Upper lobe of left lung (tissue), 6 donors: ENCODE results near the gene GNAS. TPM values are rescaled to one million over a fixed set of nuclear protein-coding genes. Genes with fewer than 3 reads are reported as not detected.

ENCODE experiments used
- ATAC-seq, 2 donors: fragments of 200-7000 bp; cut with Tn5 transposase; one replicate each; pipeline ENCODE4 v1.9.1; 2022; ENCODE audit warnings: mild to moderate bottlenecking in 2 of 2, moderate library complexity in 2 of 2; ENCODE audit not compliant: low FRiP score in 2 of 2
- DNase-seq, 2 donors: peaks; one replicate each; pipeline ENCODE4 v3.0.0-alpha.2; 2019 to 2020
- H3K27ac ChIP-seq, 4 donors: fragments of 200-600 bp; sonication (generic); one replicate each; pipeline ENCODE4 v1.5.1; 2016 to 2019
- H3K27me3 ChIP-seq, 4 donors: fragments of 200-600 bp; sonication (generic); one replicate each; pipeline ENCODE4 v1.5.1; 2017 to 2019
- H3K36me3 ChIP-seq, 4 donors: fragments of 200-600 bp; sonication (generic); one replicate each; pipeline ENCODE4 v1.5.1; 2016 to 2019
- H3K4me1 ChIP-seq, 4 donors: fragments of 200-600 bp; sonication (generic); one replicate each; pipeline ENCODE4 v1.5.1; 2018 to 2019
- H3K4me3 ChIP-seq, 4 donors: fragments of 200-600 bp; sonication (generic); one replicate each; pipeline ENCODE4 v1.5.1; 2017 to 2019; ENCODE audit warnings: mild to moderate bottlenecking in 2 of 4, moderate library complexity in 1 of 4
- H3K9me3 ChIP-seq, 4 donors: fragments of 200-600 bp; sonication (generic); one replicate each; pipeline ENCODE4 v1.5.1; 2018 to 2019
- CTCF ChIP-seq, 6 experiments: fragments of 450-650 bp in 4 of 6; fragments of 200-600 bp in 2 of 6; sonication (generic) in 2 of 6; IDR thresholded peaks; one replicate each; pipeline ENCODE4 v1.5.1; 2016 to 2019; ENCODE audit warnings: antibody characterized with exemption in 6 of 6
- EP300 ChIP-seq, 4 donors: sonication (generic); formaldehyde crosslinking; IDR thresholded peaks; one replicate each; pipeline ENCODE4 v1.5.1; 2017; ENCODE audit warnings: antibody characterized with exemption in 4 of 4, control low read depth in 2 of 4
- POLR2A ChIP-seq, 4 donors: fragments of 450-650 bp; IDR thresholded peaks; one replicate each; pipeline ENCODE4 v1.5.1; 2016 to 2017; ENCODE audit warnings: antibody characterized with exemption in 4 of 4, mild to moderate bottlenecking in 2 of 4
- POLR2AphosphoS5 ChIP-seq, 2 donors: sonication (generic); formaldehyde crosslinking; IDR thresholded peaks; one replicate each; pipeline ENCODE4 v1.5.1; 2017; ENCODE audit warnings: antibody characterized with exemption in 2 of 2
- WGBS, 2 donors: methylation state at CpG; one replicate each; pipeline ENCODE4 v1.1.5; 2017 to 2018; 5-methylcytosine and 5-hydroxymethylcytosine counted together
- total RNA-seq, 6 donors: library from RNA; depleted of rRNA in 4 of 6; stranded (reverse); fragments of >200 nt in 4 of 6; gene quantifications; one replicate each; pipeline versions ENCODE4 v1.1.0 to v1.2.1, GENCODE V29; 2016 to 2021
- donor health status: DM: no; HTN: no; CAD: no; lungs with moderate emphysema.
- donor health status: DM: no; HTN: yes; CAD: no; lungs with severe emphysema.

GNAS gene
- total RNA-seq, 6 donors from 2014 or later: 520 to 910 (median 811) TPM

DNA sequence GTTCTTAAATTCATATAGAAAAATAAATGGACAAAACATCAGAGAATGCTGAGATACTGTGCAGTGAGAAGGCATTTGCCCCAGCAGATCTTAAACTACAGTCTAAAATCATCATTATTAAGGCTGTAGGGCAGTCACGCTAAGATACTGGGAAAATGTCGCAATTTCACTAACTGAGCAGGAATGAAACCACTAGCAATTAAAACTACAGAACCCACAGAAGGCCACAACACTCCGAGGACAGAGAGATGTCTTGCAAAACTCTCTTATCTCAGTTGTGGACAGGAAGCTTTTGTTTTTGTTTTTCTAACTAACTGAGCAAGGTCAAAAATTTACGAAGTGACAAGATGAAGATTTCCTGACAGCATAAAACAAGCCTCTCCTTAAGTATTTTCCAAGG lies 20.1 kb upstream of the GNAS start:
- H3K36me3 ChIP-seq: no peaks in the 10 kb centered on the region
- TF ChIP-seq POLR2A (IDR thresholded peaks at IDR 0.05) (no peak), CTCF (IDR thresholded peaks at IDR 0.05) (no peak), POLR2AphosphoS5 (IDR thresholded peaks at IDR 0.05) (no peak), EP300 (IDR thresholded peaks at IDR 0.05) (no peak)
- no peak overlapping the region for H3K27ac ChIP-seq
- H3K9me3 ChIP-seq: no peaks in the 10 kb centered on the region
- H3K4me3 ChIP-seq: no peak overlapping the region
- 56 to 71% methylated on average over 4 of the region's 4 CpGs for WGBS, 2 donors
- no peaks in the 10 kb centered on the region for H3K27me3 ChIP-seq
- peaks cover 0 to 7% (median 0%) of the 10 kb centered on the region in 4 donors for H3K4me1 ChIP-seq
- no peak for ATAC-seq
- no peak for DNase-seq

DNA sequence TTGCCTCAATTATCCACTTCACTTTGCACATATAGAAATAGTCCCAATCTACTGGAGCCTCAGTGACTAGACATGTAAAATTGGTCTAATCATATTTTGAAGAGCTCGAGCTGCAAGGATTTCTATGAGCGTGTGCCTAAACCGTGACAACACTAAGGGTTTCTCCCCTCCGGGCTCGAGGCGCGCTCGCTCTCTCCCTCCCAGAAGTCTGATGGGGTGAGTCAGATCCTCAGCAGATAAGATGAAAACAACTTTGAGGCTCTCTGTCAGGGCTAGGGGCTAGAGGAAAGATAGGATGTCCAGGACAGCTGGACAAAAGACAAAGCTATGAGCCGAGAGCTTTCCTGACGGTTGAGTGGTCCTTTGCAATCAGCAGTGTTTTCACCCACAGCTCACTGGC lies 18.6 kb upstream of the GNAS start:
- DNase-seq (peak in 1 of 2 donors; percentile 19), ATAC-seq (no peak)
- H3K27ac ChIP-seq: no peak overlapping the region
- no peaks in the 10 kb centered on the region for H3K36me3 ChIP-seq
- no peaks in the 10 kb centered on the region for H3K27me3 ChIP-seq
- 86 to 94% methylated on average over 10 of the region's 10 CpGs for WGBS, 2 donors
- TF ChIP-seq POLR2AphosphoS5 (IDR thresholded peaks at IDR 0.05) (no peak), CTCF (IDR thresholded peaks at IDR 0.05) (no peak), POLR2A (IDR thresholded peaks at IDR 0.05) (no peak), EP300 (IDR thresholded peaks at IDR 0.05) (no peak)
- peaks cover 0 to 7% (median 0%) of the 10 kb centered on the region in 4 donors for H3K4me1 ChIP-seq
- H3K9me3 ChIP-seq: no peaks in the 10 kb centered on the region
- H3K4me3 ChIP-seq: no peak overlapping the region

DNA sequence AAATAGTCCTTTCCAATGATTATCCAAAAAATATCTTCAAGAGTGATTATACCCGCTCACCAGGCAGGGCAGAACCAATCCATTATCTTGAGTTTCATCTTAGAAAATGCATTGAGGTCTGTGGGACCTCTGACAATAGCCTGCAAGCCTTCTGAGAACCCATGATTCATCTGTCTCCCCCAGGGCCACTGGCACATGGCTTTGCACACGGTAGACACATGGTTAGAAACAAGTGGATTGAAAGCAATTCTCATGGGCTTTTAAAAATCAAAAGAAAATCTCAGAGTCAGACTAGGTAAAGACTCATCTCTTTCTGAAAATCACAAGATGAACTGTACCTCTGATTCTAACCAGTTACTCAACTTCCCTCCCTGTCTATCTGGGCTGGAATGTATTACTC lies 17.3 kb upstream of the GNAS start:
- DNase-seq (no peak), ATAC-seq (no peak)
- no peak overlapping the region for H3K27ac ChIP-seq
- H3K4me1 ChIP-seq: peaks cover 0 to 10% (median 4%) of the 10 kb centered on the region in 4 donors
- H3K36me3 ChIP-seq: no peaks in the 10 kb centered on the region
- no peaks in the 10 kb centered on the region for H3K9me3 ChIP-seq
- H3K27me3 ChIP-seq: no peaks in the 10 kb centered on the region
- no peak overlapping the region for H3K4me3 ChIP-seq
- 83 to 92% methylated on average over 2 of the region's 2 CpGs for WGBS, 2 donors
- no peak for TF ChIP-seq POLR2A (IDR thresholded peaks at IDR 0.05)
- no peak for TF ChIP-seq EP300 (IDR thresholded peaks at IDR 0.05)
- TF ChIP-seq CTCF (IDR thresholded peaks at IDR 0.05): no peak
- TF ChIP-seq POLR2AphosphoS5 (IDR thresholded peaks at IDR 0.05): no peak

- no peaks in the 10 kb centered on the region for H3K9me3 ChIP-seq
- no peak overlapping the region for H3K4me3 ChIP-seq
- TF ChIP-seq EP300 (IDR thresholded peaks at IDR 0.05) (no peak), CTCF (IDR thresholded peaks at IDR 0.05) (no peak), POLR2A (IDR thresholded peaks at IDR 0.05) (no peak), POLR2AphosphoS5 (IDR thresholded peaks at IDR 0.05) (no peak)
- ATAC-seq: no peak
- 77 to 86% methylated on average over 10 of the region's 10 CpGs for WGBS, 2 donors
- H3K4me1 ChIP-seq: peaks cover 0 to 10% (median 4%) of the 10 kb centered on the region in 4 donors
- peaks cover 0 to 13% (median 0%) of the 10 kb centered on the region in 4 donors for H3K27me3 ChIP-seq
- H3K36me3 ChIP-seq: no peaks in the 10 kb centered on the region
- no peak overlapping the region for H3K27ac ChIP-seq
- no peak for DNase-seq
Observed at GRCh38 chr20:58836616-58837204, 15.8 kb upstream of the GNAS start.

DNA sequence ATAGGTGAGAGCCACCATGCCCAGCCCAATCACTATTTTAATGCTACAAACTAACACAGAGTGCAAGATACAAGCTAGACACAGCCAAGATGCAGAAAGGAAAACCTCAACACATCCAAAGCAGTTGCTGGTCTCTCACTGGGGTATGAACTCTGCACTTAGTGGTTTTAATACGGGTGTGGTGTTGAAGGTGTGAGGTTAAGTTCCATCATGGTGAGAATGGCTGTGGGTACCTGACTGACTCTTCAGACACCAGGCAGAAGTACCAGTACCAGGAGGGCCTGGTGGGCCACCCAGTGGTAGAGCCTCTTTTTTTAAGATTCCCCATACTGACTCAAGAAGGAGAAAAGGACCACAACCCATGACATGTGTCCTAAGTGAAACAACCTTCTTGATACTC lies 14.8 kb upstream of the GNAS start:
- no peak for ATAC-seq
- 88 to 90% methylated on average over 1 of the region's 1 CpG for WGBS, 2 donors
- DNase-seq: no peak
- Histone ChIP-seq H3K36me3 (no peaks in the 10 kb centered on the region), H3K27me3 (peaks cover 0 to 14% (median 0%) of the 10 kb centered on the region in 4 donors), H3K27ac (no peak overlapping the region), H3K4me3 (no peak overlapping the region), H3K4me1 (peaks cover 0 to 10% (median 4%) of the 10 kb centered on the region in 4 donors), H3K9me3 (no peaks in the 10 kb centered on the region)
- no peak for TF ChIP-seq POLR2A (IDR thresholded peaks at IDR 0.05)
